Endothelial cell (in vitro differentiated cells): ENCODE results near the gene AP3S1. TPM values are rescaled to one million over a fixed set of nuclear protein-coding genes. Genes with fewer than 3 reads are reported as not detected.
"Not testable (repeated sequence)": the region's sequence is repeated elsewhere in the genome, so short reads cannot be mapped to it uniquely, and the experiment has no call there.

ENCODE experiments used
- DNase-seq: peaks from one replicate; pipeline ENCODE4 v3.0.0; 2021; ENCODE audit warnings: low spot score
- H3K27ac Mint-ChIP-seq: one replicate; pipeline ENCODE4 v1.8.0; 2021; ENCODE audit warnings: mixed read lengths, inconsistent platforms; ENCODE audit not compliant: unreplicated experiment
- H3K27me3 Mint-ChIP-seq: one replicate; pipeline ENCODE4 v1.8.0; 2021; ENCODE audit warnings: mild to moderate bottlenecking, moderate library complexity, mixed read lengths, inconsistent platforms; ENCODE audit not compliant: unreplicated experiment
- H3K36me3 Mint-ChIP-seq: one replicate; pipeline ENCODE4 v1.8.0; 2021; ENCODE audit warnings: mild to moderate bottlenecking, low read depth, mixed read lengths, inconsistent platforms; ENCODE audit not compliant: unreplicated experiment
- H3K4me1 Mint-ChIP-seq: one replicate; pipeline ENCODE4 v1.8.0; 2021; ENCODE audit warnings: mild to moderate bottlenecking, mixed read lengths, inconsistent platforms; ENCODE audit not compliant: unreplicated experiment
- H3K4me3 Mint-ChIP-seq: one replicate; pipeline ENCODE4 v1.8.0; 2021; ENCODE audit warnings: mild to moderate bottlenecking, mixed read lengths, inconsistent platforms; ENCODE audit not compliant: unreplicated experiment
- H3K9me3 Mint-ChIP-seq: one replicate; pipeline ENCODE4 v1.8.0; 2021; ENCODE audit warnings: mixed read lengths, inconsistent platforms; ENCODE audit not compliant: unreplicated experiment
- CTCF ChIP-seq: fragments of 200-600 bp; sonication (generic); IDR thresholded peaks from one replicate; pipeline ENCODE4 v1.5.0; 2021; ENCODE audit warnings: antibody characterized with exemption; ENCODE audit not compliant: unreplicated experiment
- total RNA-seq: library from RNA; stranded (reverse); fragmentation: NEBNext Ultra II Directional; extraction: Animal tissue kit (Norgen Biotek cat#: 25700); gene quantifications from one replicate; pipeline ENCODE4 v1.2.1, GENCODE V29; 2021; ENCODE audit not compliant: unreplicated experiment

The AP3S1 gene
- total RNA-seq, 1 donor from 2014 or later, result 118 TPM

- no peaks in the 10 kb centered on the region for H3K9me3 Mint-ChIP-seq
- H3K27me3 Mint-ChIP-seq, result no peaks in the 10 kb centered on the region
- no peak overlapping the region for H3K4me3 Mint-ChIP-seq
- H3K36me3 Mint-ChIP-seq, result peaks cover 5% of the 10 kb centered on the region
- no peak overlapping the region for H3K27ac Mint-ChIP-seq
- H3K4me1 Mint-ChIP-seq, result no peaks in the 10 kb centered on the region
- TF ChIP-seq CTCF, result no peak
- DNase-seq, result no peak
These were observed 50.3 kb downstream of the AP3S1 start for GRCh38 chr5:115892021-115892420.

- H3K4me1 Mint-ChIP-seq, result no peaks in the 10 kb centered on the region
- H3K36me3 Mint-ChIP-seq, result peaks cover 8% of the 10 kb centered on the region
These were observed 52.6 kb downstream of the AP3S1 start for GRCh38 chr5:115894342-115894741.

GRCh38 chr5:115895821-115896220, 54.1 kb downstream of the AP3S1 start:
- no peak for TF ChIP-seq CTCF
- Mint-ChIP-seq H3K36me3 (peaks cover 8% of the 10 kb centered on the region), H3K4me3 (no peak overlapping the region), H3K27ac (no peak overlapping the region), H3K27me3 (no peaks in the 10 kb centered on the region), H3K9me3 (no peaks in the 10 kb centered on the region), H3K4me1 (no peaks in the 10 kb centered on the region)
- no peak for DNase-seq

More at GRCh38 chr5:115894342-115894741, 52.6 kb downstream of the AP3S1 start:
- Mint-ChIP-seq H3K27ac (no peak overlapping the region), H3K9me3 (no peaks in the 10 kb centered on the region), H3K27me3 (no peaks in the 10 kb centered on the region), H3K4me3 (no peak overlapping the region)
- TF ChIP-seq CTCF, result no peak
- DNase-seq, result no peak

- DNase-seq, result no peak
- H3K4me1 Mint-ChIP-seq, result no peaks in the 10 kb centered on the region
- no peak overlapping the region for H3K27ac Mint-ChIP-seq
- no peaks in the 10 kb centered on the region for H3K27me3 Mint-ChIP-seq
- peaks cover 8% of the 10 kb centered on the region for H3K36me3 Mint-ChIP-seq
- no peak overlapping the region for H3K4me3 Mint-ChIP-seq
- no peaks in the 10 kb centered on the region for H3K9me3 Mint-ChIP-seq
- TF ChIP-seq CTCF, result no peak
These were observed 56.9 kb downstream of the AP3S1 start for GRCh38 chr5:115898656-115899055.

GRCh38 chr5:115907177-115907576, 65.4 kb downstream of the AP3S1 start:
- no peak overlapping the region for H3K4me3 Mint-ChIP-seq
- H3K36me3 Mint-ChIP-seq, result no peaks in the 10 kb centered on the region
- no peaks in the 10 kb centered on the region for H3K9me3 Mint-ChIP-seq
- H3K27me3 Mint-ChIP-seq, result no peaks in the 10 kb centered on the region
- TF ChIP-seq CTCF, result no peak
- H3K4me1 Mint-ChIP-seq, result no peaks in the 10 kb centered on the region
- no peak for DNase-seq
- H3K27ac Mint-ChIP-seq, result no peak overlapping the region

- H3K27me3 Mint-ChIP-seq, H3K36me3 Mint-ChIP-seq, H3K27ac Mint-ChIP-seq, DNase-seq, H3K4me3 Mint-ChIP-seq, H3K4me1 Mint-ChIP-seq, H3K9me3 Mint-ChIP-seq: not testable (repeated sequence)
These were observed 72.1 kb downstream of the AP3S1 start for GRCh38 chr5:115913623-115914400.
